Measurements from ENCODE around the gene NFKB1. TPM values are rescaled to one million over a fixed set of nuclear protein-coding genes. Genes with fewer than 3 reads are reported as not detected.
A peak's percentile ranks its signal among the peaks of the same experiment; 100 is the strongest.

Gene NFKB1
- total RNA-seq, 6 experiments from 2014 or later, result 21.7 to 31.3 (median 27.5) TPM

DNA sequence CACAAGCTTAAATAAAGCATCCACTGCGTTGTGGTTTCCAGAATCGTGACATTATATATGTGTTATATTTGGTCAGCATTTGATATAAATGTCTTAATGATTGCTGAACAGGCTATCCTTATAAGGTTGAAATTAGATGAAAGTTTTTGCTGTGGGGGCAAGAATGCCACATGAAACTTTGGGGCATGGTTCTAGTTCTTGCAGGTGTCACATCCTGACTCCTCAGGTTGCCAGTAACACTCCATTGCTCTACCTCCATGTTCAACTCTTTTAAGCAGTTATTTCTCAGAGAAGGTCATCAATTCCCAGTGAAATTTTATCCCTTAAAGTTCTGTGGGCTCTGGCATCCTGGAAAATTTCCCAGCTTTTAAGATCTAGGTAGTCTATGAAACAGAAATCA lies 33.7 kb downstream of the NFKB1 start:
- H3K4me1 Mint-ChIP-seq (ENCODE audit: low read depth), result peaks cover 44% of the 10 kb centered on the region
- H3K27me3 Mint-ChIP-seq (ENCODE audit: insufficient read depth), result no peaks in the 10 kb centered on the region
- no peak overlapping the region for H3K27ac Mint-ChIP-seq
- TF ChIP-seq, protein P1, sequence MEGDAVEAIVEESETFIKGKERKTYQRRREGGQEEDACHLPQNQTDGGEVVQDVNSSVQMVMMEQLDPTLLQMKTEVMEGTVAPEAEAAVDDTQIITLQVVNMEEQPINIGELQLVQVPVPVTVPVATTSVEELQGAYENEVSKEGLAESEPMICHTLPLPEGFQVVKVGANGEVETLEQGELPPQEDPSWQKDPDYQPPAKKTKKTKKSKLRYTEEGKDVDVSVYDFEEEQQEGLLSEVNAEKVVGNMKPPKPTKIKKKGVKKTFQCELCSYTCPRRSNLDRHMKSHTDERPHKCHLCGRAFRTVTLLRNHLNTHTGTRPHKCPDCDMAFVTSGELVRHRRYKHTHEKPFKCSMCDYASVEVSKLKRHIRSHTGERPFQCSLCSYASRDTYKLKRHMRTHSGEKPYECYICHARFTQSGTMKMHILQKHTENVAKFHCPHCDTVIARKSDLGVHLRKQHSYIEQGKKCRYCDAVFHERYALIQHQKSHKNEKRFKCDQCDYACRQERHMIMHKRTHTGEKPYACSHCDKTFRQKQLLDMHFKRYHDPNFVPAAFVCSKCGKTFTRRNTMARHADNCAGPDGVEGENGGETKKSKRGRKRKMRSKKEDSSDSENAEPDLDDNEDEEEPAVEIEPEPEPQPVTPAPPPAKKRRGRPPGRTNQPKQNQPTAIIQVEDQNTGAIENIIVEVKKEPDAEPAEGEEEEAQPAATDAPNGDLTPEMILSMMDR (IDR thresholded peaks at IDR 0.05), result no peak
- no peak overlapping the region for H3K4me3 Mint-ChIP-seq
- DNase-seq, result no peak
- no peaks in the 10 kb centered on the region for H3K9me3 Mint-ChIP-seq
- H3K36me3 Mint-ChIP-seq (ENCODE audit: low read depth), result peaks cover 18% of the 10 kb centered on the region

DNA sequence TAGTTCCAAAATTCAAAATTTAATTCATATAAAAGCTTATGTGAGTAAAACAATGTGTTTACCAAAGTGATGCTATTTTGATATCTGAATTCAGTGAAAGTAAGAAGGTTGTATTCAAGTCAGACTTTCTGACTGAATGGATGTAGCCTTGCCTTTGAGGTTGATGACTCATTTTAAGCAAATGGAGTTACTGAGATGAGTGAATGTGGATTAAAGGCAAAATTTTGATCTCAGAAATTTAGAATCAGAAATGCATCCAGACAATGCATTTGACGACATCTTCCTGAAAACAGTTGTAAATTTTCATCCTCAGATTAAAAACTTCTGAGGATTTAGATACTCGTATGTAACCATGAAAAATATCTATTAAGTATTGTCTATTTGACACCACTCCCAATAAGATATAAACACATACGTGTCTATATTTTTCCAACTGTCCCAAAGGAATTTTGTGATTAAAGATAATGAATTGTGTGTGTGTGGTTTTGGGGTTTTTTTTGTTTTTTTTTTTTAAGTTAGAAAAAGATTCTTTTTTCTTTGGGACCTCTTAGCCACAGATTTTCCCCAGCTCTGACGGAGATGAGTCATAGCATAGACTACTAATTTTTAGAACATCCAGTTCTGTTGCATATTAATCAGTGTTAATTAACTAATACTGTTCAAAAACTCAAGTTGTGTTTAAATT lies 34.4 kb downstream of the NFKB1 start:
- Mint-ChIP-seq H3K9me3 (no peaks in the 10 kb centered on the region), H3K4me3 (peak overlapping the region; percentile 59), H3K36me3 (ENCODE audit: low read depth) (peaks cover 12% of the 10 kb centered on the region), H3K27ac (peak overlapping the region; percentile 64), H3K4me1 (ENCODE audit: low read depth) (peaks cover 37% of the 10 kb centered on the region), H3K27me3 (ENCODE audit: insufficient read depth) (no peaks in the 10 kb centered on the region)
- TF ChIP-seq, protein P1 (IDR thresholded peaks at IDR 0.05), result no peak
- peak; percentile 71 for DNase-seq

DNA sequence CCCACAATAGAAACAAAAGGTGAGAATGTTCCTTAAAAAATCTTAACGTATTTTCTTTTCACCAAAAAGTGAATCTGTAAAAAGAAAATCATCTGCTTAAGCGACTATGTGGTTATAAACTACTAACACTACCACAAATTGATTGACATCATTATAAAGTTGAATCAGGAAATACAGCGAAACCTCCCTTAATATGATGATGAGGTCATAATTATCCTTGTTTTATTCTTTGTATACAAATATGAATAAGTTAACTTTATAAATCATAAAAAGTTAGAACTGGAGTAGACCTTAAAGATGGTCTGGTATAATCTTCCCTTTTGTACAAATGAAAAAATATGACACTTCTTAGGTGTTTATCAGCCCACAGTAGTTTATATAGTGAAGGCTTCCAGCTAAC lies 35.6 kb downstream of the NFKB1 start:
- no peak for DNase-seq
- Mint-ChIP-seq H3K36me3 (ENCODE audit: low read depth) (peaks cover 10% of the 10 kb centered on the region), H3K4me3 (no peak overlapping the region), H3K4me1 (ENCODE audit: low read depth) (peaks cover 24% of the 10 kb centered on the region), H3K27me3 (ENCODE audit: insufficient read depth) (no peaks in the 10 kb centered on the region), H3K27ac (peak overlapping the region; percentile 40; the same call in 1 of the 2 replicates), H3K9me3 (no peaks in the 10 kb centered on the region)
- TF ChIP-seq, protein P1 (IDR thresholded peaks at IDR 0.05), result no peak

DNA sequence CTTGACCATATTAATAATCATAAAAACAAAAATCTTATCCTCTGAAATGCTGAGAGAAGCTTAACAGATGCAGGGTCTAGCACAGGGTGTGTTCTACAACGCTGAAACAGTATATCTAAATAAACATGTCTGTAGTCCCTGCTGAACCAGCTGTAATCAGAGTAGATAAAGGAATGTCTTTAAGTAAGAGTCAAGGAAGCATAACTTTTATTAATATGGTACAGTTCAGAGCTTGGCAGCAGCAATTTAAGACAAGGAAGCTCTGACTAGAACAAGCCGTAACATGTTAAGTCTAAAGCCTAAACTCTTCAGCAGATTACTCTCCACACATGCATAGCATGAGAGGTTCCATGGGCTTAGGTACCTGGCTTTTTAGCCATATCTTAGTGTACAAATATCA lies 36.1 kb downstream of the NFKB1 start:
- TF ChIP-seq, protein P1 (IDR thresholded peaks at IDR 0.05), result no peak
- no peaks in the 10 kb centered on the region for H3K9me3 Mint-ChIP-seq
- no peaks in the 10 kb centered on the region for H3K27me3 Mint-ChIP-seq (ENCODE audit: insufficient read depth)
- no peak overlapping the region for H3K27ac Mint-ChIP-seq
- H3K4me3 Mint-ChIP-seq, result no peak overlapping the region
- peaks cover 10% of the 10 kb centered on the region for H3K36me3 Mint-ChIP-seq (ENCODE audit: low read depth)
- no peak for DNase-seq
- peaks cover 22% of the 10 kb centered on the region for H3K4me1 Mint-ChIP-seq (ENCODE audit: low read depth)

DNA sequence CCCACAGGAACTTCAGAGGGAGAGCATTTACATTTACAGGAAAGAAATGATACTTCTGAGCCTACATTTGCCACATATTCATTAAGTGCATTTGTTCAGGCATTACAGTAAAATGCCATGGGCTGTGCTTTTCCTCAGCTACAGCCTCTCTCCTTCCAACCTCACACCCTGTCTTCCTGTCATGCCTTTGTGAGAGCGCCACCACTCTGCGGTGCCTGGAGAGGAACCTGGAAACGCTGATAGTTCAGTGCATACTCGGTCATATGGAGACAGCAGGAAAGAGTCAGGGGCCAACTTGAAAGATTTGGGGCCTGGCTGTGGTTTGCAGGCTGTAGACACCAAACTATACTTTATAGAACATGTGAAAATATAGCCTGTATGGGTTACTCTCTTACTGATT lies 40.5 kb downstream of the NFKB1 start:
- Mint-ChIP-seq H3K27ac (no peak overlapping the region), H3K4me3 (no peak overlapping the region), H3K36me3 (ENCODE audit: low read depth) (peaks cover 14% of the 10 kb centered on the region), H3K9me3 (no peaks in the 10 kb centered on the region), H3K4me1 (ENCODE audit: low read depth) (peaks cover under 1% of the 10 kb centered on the region; the same call in 1 of the 2 replicates), H3K27me3 (ENCODE audit: insufficient read depth) (no peaks in the 10 kb centered on the region)
- TF ChIP-seq, protein P1 (IDR thresholded peaks at IDR 0.05), result no peak
- no peak for DNase-seq

Data from HFFc6 (cell line).